ENCODE data around the gene ZDHHC24. TPM values are rescaled to one million over a fixed set of nuclear protein-coding genes. Genes with fewer than 3 reads are reported as not detected.
"Not testable (repeated sequence)": the region's sequence is repeated elsewhere in the genome, so short reads cannot be mapped to it uniquely, and the experiment has no call there.

The ZDHHC24 gene
- total and polyA plus RNA-seq, 2 experiments from 2014 or later: 5.6 to 13.1 TPM

DNA sequence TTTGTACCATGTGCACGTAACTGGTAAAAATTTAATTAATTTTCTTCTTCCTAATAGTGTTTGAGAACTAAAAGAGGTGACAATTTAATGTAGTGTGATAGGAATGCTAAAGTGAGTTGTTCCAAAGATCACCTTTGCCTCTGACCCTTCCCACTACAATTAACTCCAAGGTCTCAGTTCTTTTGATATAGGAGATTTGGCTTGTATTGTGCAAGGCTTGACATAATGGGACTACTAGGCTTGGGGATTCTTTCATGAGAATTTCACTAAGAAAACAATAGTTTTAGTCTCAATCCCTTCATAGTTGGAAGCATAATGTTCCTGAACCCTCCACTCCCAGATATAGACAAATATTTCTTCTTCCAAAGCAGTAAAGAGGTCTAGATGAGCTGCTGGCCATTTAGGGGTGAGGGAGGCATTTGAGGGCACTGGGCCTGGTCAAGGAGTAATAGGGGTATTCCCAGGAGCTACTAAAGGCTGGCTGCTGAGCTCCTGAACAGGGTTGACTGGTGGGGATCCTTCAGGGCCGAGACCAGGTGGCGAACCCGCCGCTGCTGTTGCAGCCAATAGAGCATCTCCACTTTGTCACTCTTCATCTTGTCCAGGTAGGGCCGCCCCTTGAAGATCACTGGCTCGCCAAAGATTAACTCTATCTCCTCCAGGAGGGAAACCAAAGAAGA lies 44.3 kb upstream of the ZDHHC24 start (continued):
- TF ChIP-seq, protein P1, sequence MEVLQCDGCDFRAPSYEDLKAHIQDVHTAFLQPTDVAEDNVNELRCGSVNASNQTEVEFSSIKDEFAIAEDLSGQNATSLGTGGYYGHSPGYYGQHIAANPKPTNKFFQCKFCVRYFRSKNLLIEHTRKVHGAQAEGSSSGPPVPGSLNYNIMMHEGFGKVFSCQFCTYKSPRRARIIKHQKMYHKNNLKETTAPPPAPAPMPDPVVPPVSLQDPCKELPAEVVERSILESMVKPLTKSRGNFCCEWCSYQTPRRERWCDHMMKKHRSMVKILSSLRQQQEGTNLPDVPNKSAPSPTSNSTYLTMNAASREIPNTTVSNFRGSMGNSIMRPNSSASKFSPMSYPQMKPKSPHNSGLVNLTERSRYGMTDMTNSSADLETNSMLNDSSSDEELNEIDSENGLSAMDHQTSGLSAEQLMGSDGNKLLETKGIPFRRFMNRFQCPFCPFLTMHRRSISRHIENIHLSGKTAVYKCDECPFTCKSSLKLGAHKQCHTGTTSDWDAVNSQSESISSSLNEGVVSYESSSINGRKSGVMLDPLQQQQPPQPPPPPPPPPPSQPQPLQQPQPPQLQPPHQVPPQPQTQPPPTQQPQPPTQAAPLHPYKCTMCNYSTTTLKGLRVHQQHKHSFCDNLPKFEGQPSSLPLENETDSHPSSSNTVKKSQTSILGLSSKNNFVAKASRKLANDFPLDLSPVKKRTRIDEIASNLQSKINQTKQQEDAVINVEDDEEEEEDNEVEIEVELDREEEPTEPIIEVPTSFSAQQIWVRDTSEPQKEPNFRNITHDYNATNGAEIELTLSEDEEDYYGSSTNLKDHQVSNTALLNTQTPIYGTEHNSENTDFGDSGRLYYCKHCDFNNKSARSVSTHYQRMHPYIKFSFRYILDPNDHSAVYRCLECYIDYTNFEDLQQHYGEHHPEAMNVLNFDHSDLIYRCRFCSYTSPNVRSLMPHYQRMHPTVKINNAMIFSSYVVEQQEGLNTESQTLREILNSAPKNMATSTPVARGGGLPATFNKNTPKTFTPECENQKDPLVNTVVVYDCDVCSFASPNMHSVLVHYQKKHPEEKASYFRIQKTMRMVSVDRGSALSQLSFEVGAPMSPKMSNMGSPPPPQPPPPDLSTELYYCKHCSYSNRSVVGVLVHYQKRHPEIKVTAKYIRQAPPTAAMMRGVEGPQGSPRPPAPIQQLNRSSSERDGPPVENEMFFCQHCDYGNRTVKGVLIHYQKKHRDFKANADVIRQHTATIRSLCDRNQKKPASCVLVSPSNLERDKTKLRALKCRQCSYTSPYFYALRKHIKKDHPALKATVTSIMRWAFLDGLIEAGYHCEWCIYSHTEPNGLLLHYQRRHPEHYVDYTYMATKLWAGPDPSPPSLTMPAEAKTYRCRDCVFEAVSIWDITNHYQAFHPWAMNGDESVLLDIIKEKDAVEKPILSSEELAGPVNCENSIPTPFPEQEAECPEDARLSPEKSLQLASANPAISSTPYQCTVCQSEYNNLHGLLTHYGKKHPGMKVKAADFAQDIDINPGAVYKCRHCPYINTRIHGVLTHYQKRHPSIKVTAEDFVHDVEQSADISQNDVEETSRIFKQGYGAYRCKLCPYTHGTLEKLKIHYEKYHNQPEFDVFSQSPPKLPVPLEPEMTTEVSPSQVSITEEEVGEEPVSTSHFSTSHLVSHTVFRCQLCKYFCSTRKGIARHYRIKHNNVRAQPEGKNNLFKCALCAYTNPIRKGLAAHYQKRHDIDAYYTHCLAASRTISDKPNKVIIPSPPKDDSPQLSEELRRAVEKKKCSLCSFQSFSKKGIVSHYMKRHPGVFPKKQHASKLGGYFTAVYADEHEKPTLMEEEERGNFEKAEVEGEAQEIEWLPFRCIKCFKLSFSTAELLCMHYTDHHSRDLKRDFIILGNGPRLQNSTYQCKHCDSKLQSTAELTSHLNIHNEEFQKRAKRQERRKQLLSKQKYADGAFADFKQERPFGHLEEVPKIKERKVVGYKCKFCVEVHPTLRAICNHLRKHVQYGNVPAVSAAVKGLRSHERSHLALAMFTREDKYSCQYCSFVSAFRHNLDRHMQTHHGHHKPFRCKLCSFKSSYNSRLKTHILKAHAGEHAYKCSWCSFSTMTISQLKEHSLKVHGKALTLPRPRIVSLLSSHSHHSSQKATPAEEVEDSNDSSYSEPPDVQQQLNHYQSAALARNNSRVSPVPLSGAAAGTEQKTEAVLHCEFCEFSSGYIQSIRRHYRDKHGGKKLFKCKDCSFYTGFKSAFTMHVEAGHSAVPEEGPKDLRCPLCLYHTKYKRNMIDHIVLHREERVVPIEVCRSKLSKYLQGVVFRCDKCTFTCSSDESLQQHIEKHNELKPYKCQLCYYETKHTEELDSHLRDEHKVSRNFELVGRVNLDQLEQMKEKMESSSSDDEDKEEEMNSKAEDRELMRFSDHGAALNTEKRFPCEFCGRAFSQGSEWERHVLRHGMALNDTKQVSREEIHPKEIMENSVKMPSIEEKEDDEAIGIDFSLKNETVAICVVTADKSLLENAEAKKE (CRISPR knock-in tag; IDR thresholded peaks at IDR 0.05): no peak
- TF ChIP-seq, protein P2, sequence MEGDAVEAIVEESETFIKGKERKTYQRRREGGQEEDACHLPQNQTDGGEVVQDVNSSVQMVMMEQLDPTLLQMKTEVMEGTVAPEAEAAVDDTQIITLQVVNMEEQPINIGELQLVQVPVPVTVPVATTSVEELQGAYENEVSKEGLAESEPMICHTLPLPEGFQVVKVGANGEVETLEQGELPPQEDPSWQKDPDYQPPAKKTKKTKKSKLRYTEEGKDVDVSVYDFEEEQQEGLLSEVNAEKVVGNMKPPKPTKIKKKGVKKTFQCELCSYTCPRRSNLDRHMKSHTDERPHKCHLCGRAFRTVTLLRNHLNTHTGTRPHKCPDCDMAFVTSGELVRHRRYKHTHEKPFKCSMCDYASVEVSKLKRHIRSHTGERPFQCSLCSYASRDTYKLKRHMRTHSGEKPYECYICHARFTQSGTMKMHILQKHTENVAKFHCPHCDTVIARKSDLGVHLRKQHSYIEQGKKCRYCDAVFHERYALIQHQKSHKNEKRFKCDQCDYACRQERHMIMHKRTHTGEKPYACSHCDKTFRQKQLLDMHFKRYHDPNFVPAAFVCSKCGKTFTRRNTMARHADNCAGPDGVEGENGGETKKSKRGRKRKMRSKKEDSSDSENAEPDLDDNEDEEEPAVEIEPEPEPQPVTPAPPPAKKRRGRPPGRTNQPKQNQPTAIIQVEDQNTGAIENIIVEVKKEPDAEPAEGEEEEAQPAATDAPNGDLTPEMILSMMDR (conservative IDR thresholded peaks at IDR 0.05; ENCODE audit: low read depth in 2 of 2): no peak
- no peak for TF ChIP-seq POLR2AphosphoS5 (IDR thresholded peaks at IDR 0.05; ENCODE audit: low read depth)
- TF ChIP-seq JUNB (IDR thresholded peaks at IDR 0.05; ENCODE audit: unreplicated experiment): no peak
- TF ChIP-seq ZNF331 (CRISPR knock-in tag; IDR thresholded peaks at IDR 0.05; ENCODE audit: low read depth): no peak

GRCh38 chr11:66589315-66589714 lies 43.5 kb upstream of the ZDHHC24 start:
- not testable (repeated sequence) for H3K27ac Mint-ChIP-seq; H3K4me3 ChIP-seq; H2AFZ ChIP-seq; H3K27ac ChIP-seq (ENCODE audit: low read depth); H3K4me3 Mint-ChIP-seq; ATAC-seq; H4K20me1 ChIP-seq (replicated peaks; ENCODE audit: insufficient read depth); DNase-seq (ENCODE audit: low spot score); H3K4me2 ChIP-seq; H3K36me3 ChIP-seq (ENCODE audit: insufficient read depth); H3K9me2 ChIP-seq (ENCODE audit: insufficient read depth); H3K79me2 ChIP-seq (replicated peaks; ENCODE audit: insufficient read depth); H3K27me3 ChIP-seq (ENCODE audit: insufficient read depth)
- H3F3A ChIP-seq (replicated peaks; ENCODE audit: low read depth): 0 out of 2 replicates have a peak, but pooled peaks cover 10% of the 10 kb centered on the region
- H3K4me1 Mint-ChIP-seq: peaks cover 12% of the 10 kb centered on the region
- H3K36me3 Mint-ChIP-seq (ENCODE audit: low read depth): peaks cover 28% of the 10 kb centered on the region
- H3K9me3 Mint-ChIP-seq: peaks cover 60% of the 10 kb centered on the region
- H3K27me3 Mint-ChIP-seq (ENCODE audit: insufficient read depth, low read depth, poor library complexity): peaks cover 21% of the 10 kb centered on the region
- peaks cover 10% of the 10 kb centered on the region; the same call in 1 of the 2 replicates for H3K4me1 ChIP-seq (ENCODE audit: insufficient read depth)
